ENCODE data around the gene PXDN.

Gene PXDN

GRCh38 chr2:1633936-1634587 lies 110.3 kb downstream of the PXDN start:
- Histone ChIP-seq H3K9ac (ENCODE audit: low read depth, low read length) (no peak overlapping the region), H3K4me1 (ENCODE audit: insufficient read depth, low read length) (no peaks in the 10 kb centered on the region)

GRCh38 chr2:1633092-1633671 lies 111.1 kb downstream of the PXDN start:
- Histone ChIP-seq H3K4me2 (ENCODE audit: insufficient read depth, low read length) (no peak overlapping the region), H4K20me1 (ENCODE audit: insufficient read depth, low read length) (no peaks in the 10 kb centered on the region), H3K27me3 (ENCODE audit: insufficient read depth, low read length, poor library complexity) (peaks cover 17% of the 10 kb centered on the region), H3K36me3 (ENCODE audit: insufficient read depth, low read length) (no peaks in the 10 kb centered on the region), H3K9ac (ENCODE audit: low read depth, low read length) (no peak overlapping the region), H3K4me3 (ENCODE audit: low read depth in 1 of 2, low read length in 2 of 2) (no peak overlapping the region), H3K9me3 (ENCODE audit: insufficient read depth, low read length, severe bottlenecking) (no peaks in the 10 kb centered on the region), H3K79me2 (ENCODE audit: insufficient read depth, low read length) (no peaks in the 10 kb centered on the region), H3K4me1 (ENCODE audit: insufficient read depth, low read length) (no peaks in the 10 kb centered on the region), H3K27ac (ENCODE audit: low read length) (no peak overlapping the region), H2AFZ (ENCODE audit: low read depth, low read length) (no peak overlapping the region)
- DNase-seq: no peak
- no peak for ATAC-seq (ENCODE audit: insufficient read depth, low read depth)
- TF ChIP-seq CTCF (IDR thresholded peaks at IDR 0.05; ENCODE audit: borderline replicate concordance, extremely low read depth, low read length, poor library complexity, severe bottlenecking): no peak
- no peak for TF ChIP-seq EZH2 (IDR thresholded peaks at IDR 0.05; ENCODE audit: borderline replicate concordance, low read depth, low read length, severe bottlenecking)

More at GRCh38 chr2:1633936-1634587, 110.3 kb downstream of the PXDN start:
- no peak overlapping the region for H3K4me2 ChIP-seq (ENCODE audit: insufficient read depth, low read length)
- no peaks in the 10 kb centered on the region for H3K79me2 ChIP-seq (ENCODE audit: insufficient read depth, low read length)
- no peak overlapping the region for H2AFZ ChIP-seq (ENCODE audit: low read depth, low read length)
- H3K36me3 ChIP-seq (ENCODE audit: insufficient read depth, low read length): no peaks in the 10 kb centered on the region
- no peak overlapping the region for H3K4me3 ChIP-seq (ENCODE audit: low read depth in 1 of 2, low read length in 2 of 2)
- peaks cover 17% of the 10 kb centered on the region for H3K27me3 ChIP-seq (ENCODE audit: insufficient read depth, low read length, poor library complexity)
- ATAC-seq (ENCODE audit: insufficient read depth, low read depth) (no peak), DNase-seq (no peak)
- H3K9me3 ChIP-seq (ENCODE audit: insufficient read depth, low read length, severe bottlenecking): no peaks in the 10 kb centered on the region
- H3K27ac ChIP-seq (ENCODE audit: low read length): no peak overlapping the region
- TF ChIP-seq CTCF (IDR thresholded peaks at IDR 0.05; ENCODE audit: borderline replicate concordance, extremely low read depth, low read length, poor library complexity, severe bottlenecking) (no peak), EZH2 (IDR thresholded peaks at IDR 0.05; ENCODE audit: borderline replicate concordance, low read depth, low read length, severe bottlenecking) (no peak)
- no peaks in the 10 kb centered on the region; the same call in 1 of the 2 replicates for H4K20me1 ChIP-seq (ENCODE audit: insufficient read depth, low read length)

GRCh38 chr2:1632510-1632909 lies 111.8 kb downstream of the PXDN start:
- peaks cover 17% of the 10 kb centered on the region for H3K27me3 ChIP-seq (ENCODE audit: insufficient read depth, low read length, poor library complexity)
- H4K20me1 ChIP-seq (ENCODE audit: insufficient read depth, low read length): no peaks in the 10 kb centered on the region
- DNase-seq: no peak
- no peak overlapping the region for H3K4me2 ChIP-seq (ENCODE audit: insufficient read depth, low read length)
- H3K4me1 ChIP-seq (ENCODE audit: insufficient read depth, low read length): no peaks in the 10 kb centered on the region
- no peak overlapping the region for H3K27ac ChIP-seq (ENCODE audit: low read length)
- H3K9me3 ChIP-seq (ENCODE audit: insufficient read depth, low read length, severe bottlenecking): no peaks in the 10 kb centered on the region
- no peak overlapping the region for H3K4me3 ChIP-seq (ENCODE audit: low read depth in 1 of 2, low read length in 2 of 2)
- H3K36me3 ChIP-seq (ENCODE audit: insufficient read depth, low read length): no peaks in the 10 kb centered on the region
- H2AFZ ChIP-seq (ENCODE audit: low read depth, low read length): no peak overlapping the region
- TF ChIP-seq EZH2 (IDR thresholded peaks at IDR 0.05; ENCODE audit: borderline replicate concordance, low read depth, low read length, severe bottlenecking) (no peak), CTCF (IDR thresholded peaks at IDR 0.05; ENCODE audit: borderline replicate concordance, extremely low read depth, low read length, poor library complexity, severe bottlenecking) (no peak)
- no peaks in the 10 kb centered on the region for H3K79me2 ChIP-seq (ENCODE audit: insufficient read depth, low read length)
- ATAC-seq (ENCODE audit: insufficient read depth, low read depth): no peak
- H3K9ac ChIP-seq (ENCODE audit: low read depth, low read length): no peak overlapping the region
